Endothelial cell of umbilical vein (primary cell): Measurements from ENCODE around the gene TBL3. TPM values are rescaled to one million over a fixed set of nuclear protein-coding genes. Genes with fewer than 3 reads are reported as not detected.

ENCODE experiments used
- BruUV-seq: library from RNA; stranded (reverse); fragments of 400-500 nt; replicated peaks from 2 replicates; lab custom pipeline; 2021; lab: Mats Ljungman, UMichigan
- CTCF ChIA-PET: fragments of 300-600, 350-600 bp; sonication (Branson Sonifier 250); formaldehyde crosslinking; loops from one replicate; lab custom pipeline; 2021; ENCODE audit warnings: antibody characterized with exemption, inconsistent platforms; lab: Charles Lee
- POLR2A ChIA-PET: fragments of 300-600, 350-600 bp; sonication (Branson Sonifier 250); formaldehyde crosslinking; loops from one replicate; lab custom pipeline; 2021; ENCODE audit warnings: antibody characterized with exemption, inconsistent platforms; lab: Charles Lee
- DNase-seq: peaks from one replicate; pipeline ENCODE4 v3.0.0-alpha.2; 2011; ENCODE audit warnings: low read depth, low spot score
- FAIRE-seq: peaks from 2 replicates; lab custom pipeline; 2011; peaks lifted over from hg19 to GRCh38; lab: Jason Lieb, UNC
- H2AFZ ChIP-seq: 2 replicates; pipeline ENCODE4 v1.6.0; 2012; ENCODE audit warnings: low read depth, low read length, control low read depth, inconsistent platforms
- H3K27ac ChIP-seq: 2 replicates; pipeline ENCODE4 v1.5.1; 2011; ENCODE audit warnings: low read depth, mild to moderate bottlenecking, control low read depth, low read length, moderate library complexity; ENCODE audit not compliant: insufficient read depth
- H3K27me3 ChIP-seq, 2 experiments: 2 replicates each; pipeline versions ENCODE4 v1.6.0 to v1.6.1; 2011; ENCODE audit warnings: low read length in 2 of 2, mixed read lengths in 1 of 2; ENCODE audit not compliant: control insufficient read depth in 2 of 2, insufficient read depth in 2 of 2
- H3K36me3 ChIP-seq, 2 experiments: 2 replicates in 1 of 2; 3 replicates in 1 of 2; pipeline ENCODE4 v1.5.1; 2011; ENCODE audit warnings: low read length in 2 of 2, mild to moderate bottlenecking in 1 of 2, moderate library complexity in 1 of 2; ENCODE audit not compliant: control insufficient read depth in 2 of 2, insufficient read depth in 2 of 2; ENCODE audit errors: extremely low read depth in 1 of 2
- H3K4me1 ChIP-seq: 3 replicates; pipeline ENCODE4 v1.5.1; 2011; ENCODE audit warnings: mild to moderate bottlenecking, low read length; ENCODE audit not compliant: control insufficient read depth, insufficient read depth; ENCODE audit errors: extremely low read depth
- H3K4me2 ChIP-seq: 2 replicates; pipeline ENCODE4 v1.6.1; 2011; ENCODE audit warnings: low read length, control low read depth, mixed read lengths; ENCODE audit not compliant: insufficient read depth
- H3K4me3 ChIP-seq, 3 experiments: fragments of 200-600 bp in 1 of 3; sonication (generic), shearing (Covaris generic) in 1 of 3; replicated peaks in 1 of 3; 2 replicates each; pipeline ENCODE4 v1.5.1; 2011 to 2016; ENCODE audit warnings: control low read depth in 3 of 3, low read length in 3 of 3, mild to moderate bottlenecking in 2 of 3, inconsistent platforms in 1 of 3, low read depth in 1 of 3, moderate library complexity in 1 of 3; ENCODE audit not compliant: insufficient read depth in 1 of 3
- H3K79me2 ChIP-seq: 2 replicates; pipeline ENCODE4 v1.6.0; 2012; ENCODE audit warnings: low read length, inconsistent platforms; ENCODE audit not compliant: control insufficient read depth, insufficient read depth
- H3K9ac ChIP-seq: replicated peaks from 2 replicates; pipeline ENCODE3; 2011; ENCODE audit warnings: low read length, control low read depth; ENCODE audit not compliant: insufficient read depth; ENCODE audit errors: extremely low read depth
- H3K9me1 ChIP-seq: replicated peaks from 3 replicates; pipeline ENCODE4 v1.6.0; 2011; ENCODE audit warnings: mild to moderate bottlenecking, low read length; ENCODE audit not compliant: control insufficient read depth, insufficient read depth; ENCODE audit errors: extremely low read depth
- H3K9me3 ChIP-seq: replicated peaks from 2 replicates; pipeline ENCODE4 v1.5.1; 2012; ENCODE audit warnings: low read length, inconsistent platforms; ENCODE audit not compliant: control insufficient read depth, insufficient read depth
- H4K20me1 ChIP-seq: replicated peaks from 2 replicates; pipeline ENCODE3; 2011; ENCODE audit warnings: mild to moderate bottlenecking, low read length; ENCODE audit not compliant: control insufficient read depth, insufficient read depth; ENCODE audit errors: extremely low read depth
- EZH2 ChIP-seq: IDR thresholded peaks from 2 replicates; pipeline ENCODE4 v1.6.1; 2012; ENCODE audit warnings: borderline replicate concordance, low read depth, mild to moderate bottlenecking, moderate library complexity, low read length, inconsistent platforms; ENCODE audit not compliant: severe bottlenecking
- FOS ChIP-seq: IDR thresholded peaks from 2 replicates; pipeline ENCODE4 v1.6.1; 2011; ENCODE audit warnings: mild to moderate bottlenecking, low read length, moderate library complexity, borderline replicate concordance; ENCODE audit not compliant: insufficient read depth
- MYC ChIP-seq: IDR thresholded peaks from one replicate; pipeline ENCODE4 v1.6.1; 2011; ENCODE audit warnings: mild to moderate bottlenecking, low read depth, low read length
- POLR2A ChIP-seq: IDR thresholded peaks from 2 replicates; pipeline ENCODE4 v1.6.1; 2012; ENCODE audit warnings: low read depth, mild to moderate bottlenecking, control low read depth, low read length
- dilution Hi-C: fragments of 300-500 bp; cut with MboI; formaldehyde crosslinking; loops from one replicate; pipeline ENCODE4 v1.15.0; 2019; ENCODE audit warnings: low sequenced_read_pairs; ENCODE audit not compliant: extremely low pct_ligation_motif_present
- intact Hi-C: fragments of 100-400 bp; cut with micrococcal nuclease; formaldehyde crosslinking; loops from one replicate; pipeline ENCODE4 v1.10.0; 2022
- polyA plus RNA-seq, 4 experiments: library from polyadenylated mRNA; depleted of rRNA in 3 of 4; stranded (reverse) in 3 of 4; unstranded in 1 of 4; fragments of >200 nt; gene quantifications; 2 replicates each; pipeline versions ENCODE4 v1.2.1 to v1.2.3, GENCODE V29; 2011 to 2012; ENCODE audit warnings: missing spikeins in 1 of 4
- total RNA-seq: library from RNA; stranded (reverse); gene quantifications from 2 replicates; pipeline ENCODE4 v1.2.3, GENCODE V29; 2021
- TF ChIP-seq, protein P1 (sequence below): IDR thresholded peaks from 2 replicates; pipeline ENCODE4 v1.6.1; 2011; ENCODE audit not compliant: insufficient read depth, insufficient read length

TBL3 gene
- total and polyA plus RNA-seq, 2 donors (not counting 3 experiments of a cell fraction or from before 2014, with no cell fraction given) = 42.2 to 77.1 TPM

DNA sequence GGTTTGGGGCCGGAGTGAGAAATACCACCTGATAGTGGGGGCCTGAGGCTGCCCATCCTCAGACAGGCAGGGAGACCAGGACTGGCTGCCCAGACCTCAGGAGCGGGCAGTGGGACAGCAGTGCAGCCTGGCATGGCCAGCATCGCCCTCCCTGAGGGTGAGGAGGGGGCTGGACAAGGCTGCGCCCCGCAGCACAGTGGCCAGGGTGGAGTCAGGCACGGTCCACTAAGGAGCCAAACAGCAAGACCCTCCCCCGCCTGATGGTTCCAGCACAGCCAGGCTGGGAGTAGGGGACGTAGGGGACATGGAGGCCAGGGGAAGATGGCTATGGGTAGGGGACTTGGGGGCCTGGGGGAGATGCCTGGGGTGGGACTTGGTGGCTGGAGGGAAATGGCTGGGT is 34.5 kb downstream of the TBL3 start:
- no peak overlapping the region for H3K4me2 ChIP-seq
- FAIRE-seq = no peak
- CTCF ChIA-PET = interaction anchor here (1.4 to 4.0 kb wide), 3 partner anchors 134 to 246 kb away, joined by 3 to 85 read pairs (median 14); no protein-coding TSS in a partner anchor
- intact Hi-C loops (no loop called here), dilution Hi-C loops (no loop called here)
- no peak overlapping the region for H3K9ac ChIP-seq
- H3K36me3 ChIP-seq = peaks cover 0 to 20% of the 10 kb centered on the region in 2 experiments
- H3K9me1 ChIP-seq = no peaks in the 10 kb centered on the region
- TF ChIP-seq EZH2 (no peak), MYC (no peak)
- TF ChIP-seq, protein P1, sequence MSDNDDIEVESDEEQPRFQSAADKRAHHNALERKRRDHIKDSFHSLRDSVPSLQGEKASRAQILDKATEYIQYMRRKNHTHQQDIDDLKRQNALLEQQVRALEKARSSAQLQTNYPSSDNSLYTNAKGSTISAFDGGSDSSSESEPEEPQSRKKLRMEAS = no peak
- H3K4me3 ChIP-seq = no peak overlapping the region
- H3K27me3 ChIP-seq = no peaks in the 10 kb centered on the region
- no peak for DNase-seq
- POLR2A ChIA-PET = no interaction called here
- no peaks in the 10 kb centered on the region for H3K9me3 ChIP-seq
- H3K79me2 ChIP-seq = peaks cover 72% of the 10 kb centered on the region
- BruUV-seq = no TSS peak
- H4K20me1 ChIP-seq = no peaks in the 10 kb centered on the region
- H3K27ac ChIP-seq = no peak overlapping the region
- H3K4me1 ChIP-seq = peaks cover 48% of the 10 kb centered on the region
- H2AFZ ChIP-seq = no peak overlapping the region

DNA sequence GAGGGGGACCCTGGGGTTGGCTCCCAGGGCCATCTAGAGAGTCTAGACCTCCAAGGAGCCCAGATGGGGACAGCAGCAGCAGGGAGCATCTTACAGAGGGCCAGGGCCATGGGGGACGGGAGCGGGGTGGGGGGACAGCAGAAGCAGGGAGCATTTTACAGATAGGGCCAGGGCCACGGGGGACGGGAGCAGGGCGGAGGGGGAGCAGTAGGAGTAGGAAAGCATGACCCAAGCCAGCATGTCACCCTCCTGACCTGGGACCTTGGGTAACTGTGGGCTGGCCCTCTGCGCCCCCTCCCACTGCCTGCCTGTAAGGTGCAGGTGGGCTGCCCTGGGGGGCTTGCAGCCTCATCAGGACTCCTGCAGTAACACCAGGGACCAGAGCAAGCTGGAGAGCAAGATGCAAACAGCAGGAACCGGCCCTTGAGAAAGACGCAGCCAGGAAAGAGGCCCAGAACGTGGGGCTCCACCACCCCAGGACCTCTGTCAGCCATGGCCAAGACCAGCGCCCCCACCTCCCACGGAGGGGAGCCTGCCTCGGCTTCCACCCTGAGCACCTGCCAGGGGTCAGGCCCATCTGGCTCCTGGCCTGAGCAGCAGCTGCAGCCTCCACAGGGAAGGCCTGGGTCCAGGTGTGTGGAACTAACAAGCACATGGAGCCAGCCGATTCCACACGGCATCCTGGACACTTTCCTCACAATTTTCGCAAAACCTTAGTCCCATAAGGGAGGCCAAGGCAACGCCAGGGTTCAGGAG is 35.4 kb downstream of the TBL3 start:
- ChIA-PET CTCF (interaction anchor here (0.8 to 2.7 kb wide), 8 partner anchors 9 to 148 kb away, joined by 3 to 28 read pairs (median 4); partner anchors contain the start of gene TRAF7), POLR2A (interaction anchor here (0.6 to 1.0 kb wide), 2 partner anchors 139 to 148 kb away, joined by 3 read pairs; partner anchors contain the start of gene TRAF7)
- no peaks in the 10 kb centered on the region for H3K9me1 ChIP-seq
- BruUV-seq = no TSS peak
- dilution Hi-C loops (no loop called here), intact Hi-C loops (no loop called here)
- H3K4me1 ChIP-seq = peaks cover 48% of the 10 kb centered on the region
- H3K4me2 ChIP-seq = peak overlapping the region; percentile 92
- H3K9me3 ChIP-seq = no peaks in the 10 kb centered on the region
- TF ChIP-seq FOS = no peak
- TF ChIP-seq POLR2A = peak; percentile 24
- no peak for TF ChIP-seq EZH2
- H3K36me3 ChIP-seq = peaks cover 0 to 11% of the 10 kb centered on the region in 2 experiments
- no peak for FAIRE-seq
- H3K27me3 ChIP-seq = no peaks in the 10 kb centered on the region
- no peaks in the 10 kb centered on the region for H4K20me1 ChIP-seq
- no peak overlapping the region for H2AFZ ChIP-seq
- DNase-seq = no peak
- peak overlapping the region in 2 of 3 experiments; percentile 0 to 71 for H3K4me3 ChIP-seq
- H3K27ac ChIP-seq = peak overlapping the region; percentile 82
- peak overlapping the region; percentile 43 for H3K9ac ChIP-seq
- H3K79me2 ChIP-seq = peaks cover 69% of the 10 kb centered on the region
